Sigmoid colon (tissue), 4 donors: ENCODE results near the gene OTOF.

Experiments used
- CTCF ChIP-seq, 4 experiments: fragments of 450-650 bp in 3 of 4; fragments of 200-600 bp in 1 of 4; IDR thresholded peaks; one replicate each; pipeline ENCODE4 v1.5.1; 2016 to 2019; ENCODE audit warnings: antibody characterized with exemption in 4 of 4, mild to moderate bottlenecking in 3 of 4, moderate library complexity in 2 of 4
- EP300 ChIP-seq, 4 donors: sonication (generic); formaldehyde crosslinking; IDR thresholded peaks; one replicate each; pipeline ENCODE4 v1.6.1; 2017; ENCODE audit warnings: antibody characterized with exemption in 4 of 4
- POLR2A ChIP-seq, 2 donors: fragments of 450-650 bp; IDR thresholded peaks; one replicate each; pipeline ENCODE4 v1.6.1; 2016; ENCODE audit warnings: antibody characterized with exemption in 2 of 2, mild to moderate bottlenecking in 2 of 2, moderate library complexity in 2 of 2

- no peak for TF ChIP-seq POLR2A (IDR thresholded peaks at IDR 0.05)
- no peak for TF ChIP-seq CTCF (IDR thresholded peaks at IDR 0.05)
- no peak for TF ChIP-seq EP300 (IDR thresholded peaks at IDR 0.05)
Measured at GRCh38 chr2:26480566-26481423, 2.9 kb upstream of the OTOF start.
